ENCODE data around the gene CHN1.

The CHN1 gene

DNA sequence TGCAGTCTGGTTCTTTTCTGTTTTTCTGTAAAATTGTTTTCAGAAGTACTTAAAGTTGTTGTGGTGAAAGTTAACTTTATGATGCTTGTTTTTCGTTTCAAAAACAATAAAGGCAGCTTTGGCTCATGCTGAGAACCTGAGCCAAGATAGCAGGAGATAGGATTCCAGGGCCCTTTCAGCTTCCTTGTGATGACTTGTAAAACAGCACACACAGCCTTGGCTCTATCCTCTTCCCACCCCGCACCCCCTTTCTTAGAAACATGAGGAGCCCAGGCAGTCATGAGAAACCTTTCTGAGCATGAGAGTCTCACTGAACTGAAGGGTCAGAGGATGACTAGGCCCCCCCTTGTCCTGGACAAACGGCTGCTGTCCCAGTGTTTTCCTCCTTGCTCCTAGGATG lies 228.5 kb downstream of the CHN1 start:
- H3K27me3 Mint-ChIP-seq, result peaks cover 13% of the 10 kb centered on the region
- DNase-seq (ENCODE audit: low spot score in 2 of 2) (no peak), ATAC-seq (ENCODE audit: low read depth) (no peak)
- H3K9me3 Mint-ChIP-seq, result no peaks in the 10 kb centered on the region
- no peak overlapping the region for H3K27ac Mint-ChIP-seq
- no peak overlapping the region for H3K4me3 Mint-ChIP-seq
- no peaks in the 10 kb centered on the region for H3K36me3 Mint-ChIP-seq
- peaks cover 11% of the 10 kb centered on the region for H3K4me1 Mint-ChIP-seq

DNA sequence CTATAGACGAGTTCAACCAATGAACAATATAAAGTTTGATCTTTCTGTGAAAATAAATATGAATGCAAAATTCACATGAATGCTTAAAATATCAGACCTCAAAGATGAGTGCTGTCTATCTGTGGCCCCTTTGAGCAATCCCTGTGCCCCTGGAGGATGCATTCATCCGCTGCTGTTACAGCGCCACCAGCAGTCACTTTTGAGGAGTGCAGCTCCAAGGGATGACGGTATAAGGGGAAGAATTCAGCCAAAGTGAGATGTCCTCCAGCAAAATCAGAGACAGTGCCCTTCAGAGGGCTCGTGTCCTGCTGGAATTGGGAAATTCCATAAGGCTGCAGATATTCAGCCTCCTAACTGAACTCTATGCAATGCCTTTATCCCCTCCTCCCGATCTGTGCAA lies 229.0 kb downstream of the CHN1 start:
- Mint-ChIP-seq H3K4me3 (no peak overlapping the region), H3K9me3 (no peaks in the 10 kb centered on the region), H3K27ac (no peak overlapping the region), H3K36me3 (no peaks in the 10 kb centered on the region), H3K4me1 (peaks cover 11% of the 10 kb centered on the region), H3K27me3 (peaks cover 9% of the 10 kb centered on the region)
- ATAC-seq (ENCODE audit: low read depth) (no peak), DNase-seq (ENCODE audit: low spot score in 2 of 2) (no peak)

DNA sequence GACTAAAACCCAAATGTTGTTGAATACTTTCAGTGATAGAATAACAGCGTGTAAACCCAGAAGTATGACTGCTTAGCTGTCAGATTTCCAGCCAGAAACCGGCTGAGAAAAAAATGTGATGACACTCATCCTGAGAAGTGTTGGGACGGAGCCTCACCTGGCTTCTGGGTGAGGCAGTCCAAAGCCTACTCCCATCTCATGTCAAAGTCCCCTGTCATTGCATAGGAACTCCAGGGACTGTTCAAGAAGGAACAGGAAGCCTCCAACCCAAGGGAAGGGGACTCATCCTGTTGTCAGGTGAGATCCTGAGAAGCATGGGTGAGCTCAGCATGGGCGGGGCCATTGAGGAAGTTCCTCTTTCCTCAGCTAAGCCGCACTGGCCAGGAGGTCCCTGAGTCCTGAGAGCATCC lies 229.6 kb downstream of the CHN1 start:
- ATAC-seq (ENCODE audit: low read depth), result peak; percentile 57
- Mint-ChIP-seq H3K36me3 (no peaks in the 10 kb centered on the region), H3K4me3 (no peak overlapping the region), H3K9me3 (no peaks in the 10 kb centered on the region), H3K4me1 (peaks cover 11% of the 10 kb centered on the region), H3K27me3 (peaks cover 9% of the 10 kb centered on the region), H3K27ac (no peak overlapping the region)
- DNase-seq (ENCODE audit: low spot score in 2 of 2), result peak in 1 of 2 donors; percentile 11

DNA sequence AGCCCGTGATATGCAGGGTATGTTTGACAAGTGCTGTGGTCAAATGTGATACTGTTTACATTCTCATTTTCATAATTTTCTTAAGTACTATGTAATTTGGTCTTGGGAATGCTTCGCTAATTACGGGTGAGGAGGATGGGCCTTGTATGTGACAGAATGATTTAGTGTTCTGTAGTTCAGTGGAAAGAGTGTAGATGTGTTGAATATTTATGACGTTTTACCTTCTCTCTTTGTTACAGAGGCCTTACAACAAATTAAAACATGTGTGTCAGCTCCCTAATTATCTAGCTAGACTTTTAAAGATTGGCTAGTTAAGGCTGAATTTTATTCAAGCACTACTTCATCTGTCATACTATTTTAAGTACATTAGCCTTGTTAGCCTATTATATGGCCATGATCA lies 230.3 kb downstream of the CHN1 start:
- H3K9me3 Mint-ChIP-seq, result no peaks in the 10 kb centered on the region
- H3K4me1 Mint-ChIP-seq, result peaks cover 11% of the 10 kb centered on the region
- H3K36me3 Mint-ChIP-seq, result no peaks in the 10 kb centered on the region
- DNase-seq (ENCODE audit: low spot score in 2 of 2), result no peak
- ATAC-seq (ENCODE audit: low read depth), result no peak
- H3K27ac Mint-ChIP-seq, result peak overlapping the region; percentile 28
- peaks cover 9% of the 10 kb centered on the region for H3K27me3 Mint-ChIP-seq
- no peak overlapping the region for H3K4me3 Mint-ChIP-seq

DNA sequence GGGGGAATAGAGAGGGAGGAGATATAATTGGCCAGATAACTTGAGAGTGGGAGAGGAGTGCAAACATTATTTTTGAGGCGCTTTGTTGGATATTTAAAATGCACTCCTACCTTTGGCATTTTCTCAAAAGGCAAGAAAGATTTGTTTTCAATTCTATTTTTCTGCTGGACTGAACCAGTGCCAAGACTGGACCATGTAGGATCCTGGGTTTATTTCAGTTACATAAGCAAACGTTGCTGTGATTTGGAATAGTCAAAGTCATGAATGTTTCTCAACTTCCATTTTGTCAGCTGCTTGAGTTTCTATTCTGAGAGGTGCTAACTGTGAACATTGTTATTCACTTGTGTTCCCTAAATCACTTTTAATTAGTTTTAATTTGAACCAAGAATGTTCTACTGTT lies 232.0 kb downstream of the CHN1 start:
- H3K27ac Mint-ChIP-seq, result no peak overlapping the region
- H3K4me1 Mint-ChIP-seq, result peaks cover 5% of the 10 kb centered on the region
- no peaks in the 10 kb centered on the region for H3K36me3 Mint-ChIP-seq
- H3K4me3 Mint-ChIP-seq, result no peak overlapping the region
- no peak for ATAC-seq (ENCODE audit: low read depth)
- no peak for DNase-seq (ENCODE audit: low spot score in 2 of 2)
- H3K27me3 Mint-ChIP-seq, result peaks cover 13% of the 10 kb centered on the region
- no peaks in the 10 kb centered on the region for H3K9me3 Mint-ChIP-seq

DNA sequence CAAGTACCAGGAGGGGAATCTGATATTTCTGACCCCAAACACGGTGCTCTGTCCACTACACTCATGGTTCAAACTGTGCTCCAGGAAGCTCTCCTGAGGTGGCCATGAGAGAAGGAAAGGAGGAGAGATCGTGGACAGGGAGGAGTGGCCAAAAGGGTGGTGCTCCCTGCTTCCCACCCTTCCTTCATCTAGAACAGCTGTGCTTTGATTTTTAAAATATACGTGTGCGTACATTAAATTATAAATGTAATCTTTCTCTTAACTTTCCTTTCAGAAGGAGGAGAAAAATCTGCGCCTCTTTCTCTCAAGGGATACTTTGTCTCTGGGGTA lies 232.7 kb downstream of the CHN1 start:
- DNase-seq (ENCODE audit: low spot score in 2 of 2) (no peak), ATAC-seq (ENCODE audit: low read depth) (no peak)
- H3K4me3 Mint-ChIP-seq, result no peak overlapping the region
- H3K9me3 Mint-ChIP-seq, result no peaks in the 10 kb centered on the region
- H3K27ac Mint-ChIP-seq, result no peak overlapping the region
- H3K36me3 Mint-ChIP-seq, result no peaks in the 10 kb centered on the region
- H3K27me3 Mint-ChIP-seq, result peaks cover 11% of the 10 kb centered on the region
- peaks cover 5% of the 10 kb centered on the region for H3K4me1 Mint-ChIP-seq

DNA sequence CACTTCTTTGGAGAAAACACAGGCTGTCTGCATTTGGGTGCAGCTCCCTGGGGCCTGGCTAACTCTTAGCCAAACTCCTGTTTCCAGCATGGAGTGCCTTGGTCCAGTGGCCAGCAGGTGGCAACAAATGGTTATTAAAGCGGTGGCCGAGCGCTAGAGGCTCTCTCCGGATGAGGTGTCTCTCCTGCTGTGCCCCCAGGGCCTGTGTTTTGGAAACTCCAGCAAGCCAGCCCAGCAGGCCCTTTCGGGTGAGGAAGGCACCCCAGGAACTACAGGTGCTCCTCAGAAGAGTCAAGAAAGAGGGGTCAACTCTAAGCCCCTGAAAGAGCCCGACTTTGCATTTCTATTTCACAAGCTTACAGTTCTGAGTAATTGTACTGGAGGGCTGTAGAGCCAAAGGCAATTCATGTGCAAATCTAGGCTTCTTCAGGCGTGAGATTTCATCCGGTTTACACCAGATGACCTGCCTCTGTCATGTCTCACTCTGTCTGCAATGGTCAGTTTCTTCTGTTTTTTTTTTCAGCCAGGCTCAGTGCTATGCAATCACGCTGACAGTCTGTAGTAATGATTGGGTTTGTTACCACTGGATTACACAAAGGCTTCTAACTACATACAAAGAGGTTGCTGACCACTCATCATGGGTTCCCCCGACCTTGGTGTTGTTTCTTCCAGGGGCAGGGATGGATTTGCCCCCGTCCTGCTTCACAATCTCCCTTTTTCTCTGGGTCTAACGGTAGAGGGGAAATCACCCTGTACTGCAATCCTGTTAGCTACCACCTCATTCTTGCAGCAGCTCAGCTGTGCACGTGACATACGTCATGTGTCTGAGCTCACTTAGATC lies 233.3 kb downstream of the CHN1 start:
- peaks cover 5% of the 10 kb centered on the region for H3K4me1 Mint-ChIP-seq
- no peaks in the 10 kb centered on the region for H3K9me3 Mint-ChIP-seq
- no peaks in the 10 kb centered on the region for H3K36me3 Mint-ChIP-seq
- H3K27me3 Mint-ChIP-seq, result peaks cover 9% of the 10 kb centered on the region
- no peak overlapping the region for H3K27ac Mint-ChIP-seq
- DNase-seq (ENCODE audit: low spot score in 2 of 2), result no peak
- H3K4me3 Mint-ChIP-seq, result no peak overlapping the region
- peak; percentile 59 for ATAC-seq (ENCODE audit: low read depth)

DNA sequence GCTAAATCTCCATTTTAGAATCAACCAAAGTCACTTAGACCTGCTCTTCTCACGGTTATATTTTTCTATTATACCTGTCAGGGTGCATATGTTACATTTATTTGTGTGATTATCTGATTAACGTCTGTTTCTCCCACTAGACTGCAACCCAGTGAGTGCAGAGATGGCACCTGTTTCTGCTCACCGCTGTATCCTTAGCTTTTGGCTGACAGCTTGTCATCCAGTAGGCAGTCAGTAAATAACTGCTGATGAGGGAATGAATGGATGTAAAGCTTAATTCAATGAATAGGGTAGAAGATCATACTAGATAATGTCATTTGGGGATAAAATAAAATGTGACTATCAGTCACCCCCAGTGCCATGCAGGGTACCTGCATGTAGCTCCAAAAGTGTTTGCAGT lies 234.0 kb downstream of the CHN1 start:
- Mint-ChIP-seq H3K9me3 (no peaks in the 10 kb centered on the region), H3K4me1 (peaks cover 4% of the 10 kb centered on the region), H3K4me3 (no peak overlapping the region), H3K36me3 (no peaks in the 10 kb centered on the region), H3K27me3 (peaks cover 9% of the 10 kb centered on the region), H3K27ac (no peak overlapping the region)
- DNase-seq (ENCODE audit: low spot score in 2 of 2) (no peak), ATAC-seq (ENCODE audit: low read depth) (no peak)

DNA sequence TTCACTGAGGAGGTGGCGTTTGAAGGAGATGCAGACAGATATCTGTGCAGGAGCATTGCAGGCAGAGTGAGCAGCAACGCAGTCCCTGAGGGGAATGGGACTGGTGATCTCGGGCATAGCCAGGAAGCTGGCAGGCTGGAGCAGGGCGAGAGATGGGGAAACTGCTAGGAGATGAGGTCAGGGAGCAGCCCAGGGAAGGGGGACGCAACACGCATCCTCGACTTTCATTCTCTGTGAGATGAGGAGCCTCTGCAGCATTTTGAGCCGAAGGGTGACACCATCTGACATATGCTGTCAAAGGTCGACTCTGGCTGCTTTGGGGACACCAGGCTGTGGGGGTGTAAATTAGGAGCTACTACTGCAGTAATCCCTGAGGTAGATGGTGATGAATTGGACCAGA lies 236.6 kb downstream of the CHN1 start:
- Mint-ChIP-seq H3K27me3 (peaks cover 9% of the 10 kb centered on the region), H3K27ac (no peak overlapping the region)
- no peak for ATAC-seq (ENCODE audit: low read depth)

DNA sequence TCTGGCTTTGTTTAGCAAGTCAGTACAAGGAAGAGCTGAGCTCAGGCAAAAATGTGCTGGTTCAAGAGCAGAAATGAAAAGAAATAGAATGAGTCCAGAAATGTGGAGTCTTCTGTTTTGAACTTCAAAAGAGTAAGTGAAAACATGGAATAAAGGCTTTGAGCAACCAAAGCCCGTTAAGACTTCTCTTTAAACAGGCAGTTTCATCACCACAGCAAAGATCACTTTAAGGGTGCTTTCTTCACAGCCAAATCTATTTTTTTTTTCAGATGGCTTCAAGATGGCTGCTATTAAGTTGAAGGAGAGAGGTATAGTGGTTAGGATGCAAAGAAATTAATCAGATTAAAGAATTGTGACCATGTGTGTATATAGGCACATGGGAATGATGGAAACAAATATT lies 238.9 kb downstream of the CHN1 start:
- ATAC-seq (ENCODE audit: low read depth) (no peak), DNase-seq (ENCODE audit: low spot score in 2 of 2) (no peak)
- peaks cover 14% of the 10 kb centered on the region for H3K27me3 Mint-ChIP-seq
- H3K4me1 Mint-ChIP-seq, result no peaks in the 10 kb centered on the region
- no peaks in the 10 kb centered on the region for H3K36me3 Mint-ChIP-seq
- H3K9me3 Mint-ChIP-seq, result no peaks in the 10 kb centered on the region
- H3K4me3 Mint-ChIP-seq, result no peak overlapping the region
- no peak overlapping the region for H3K27ac Mint-ChIP-seq

More for the DNA sequence above, 236.6 kb downstream of the CHN1 start:
- no peak for DNase-seq (ENCODE audit: low spot score in 2 of 2)
- no peaks in the 10 kb centered on the region for H3K36me3 Mint-ChIP-seq
- no peak overlapping the region for H3K4me3 Mint-ChIP-seq
- no peaks in the 10 kb centered on the region for H3K9me3 Mint-ChIP-seq
- no peaks in the 10 kb centered on the region for H3K4me1 Mint-ChIP-seq

DNA sequence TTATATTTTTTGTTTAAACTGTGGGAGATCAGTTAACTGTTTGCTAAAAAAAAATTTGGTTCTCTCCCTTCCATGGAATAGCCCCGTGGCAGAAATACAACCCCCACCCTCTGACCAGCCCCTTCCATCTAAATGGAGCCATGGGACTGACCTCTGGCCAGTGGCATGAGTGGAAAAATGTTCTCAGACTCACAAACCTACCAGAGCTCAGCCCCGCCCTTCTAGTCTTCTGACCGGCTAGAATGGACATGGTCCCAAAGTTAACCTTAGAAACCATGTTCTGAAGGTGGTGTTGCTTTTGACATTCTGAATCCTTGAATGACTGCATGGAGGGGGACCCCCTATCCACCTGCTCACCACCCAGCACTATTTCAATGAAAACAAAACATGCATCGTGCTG lies 239.6 kb downstream of the CHN1 start:
- H3K4me3 Mint-ChIP-seq, result no peak overlapping the region
- no peak overlapping the region for H3K27ac Mint-ChIP-seq
- H3K36me3 Mint-ChIP-seq, result no peaks in the 10 kb centered on the region
- no peak for DNase-seq (ENCODE audit: low spot score in 2 of 2)
- no peaks in the 10 kb centered on the region for H3K9me3 Mint-ChIP-seq
- H3K4me1 Mint-ChIP-seq, result no peaks in the 10 kb centered on the region
- ATAC-seq (ENCODE audit: low read depth), result no peak
- H3K27me3 Mint-ChIP-seq, result peaks cover 12% of the 10 kb centered on the region

DNA sequence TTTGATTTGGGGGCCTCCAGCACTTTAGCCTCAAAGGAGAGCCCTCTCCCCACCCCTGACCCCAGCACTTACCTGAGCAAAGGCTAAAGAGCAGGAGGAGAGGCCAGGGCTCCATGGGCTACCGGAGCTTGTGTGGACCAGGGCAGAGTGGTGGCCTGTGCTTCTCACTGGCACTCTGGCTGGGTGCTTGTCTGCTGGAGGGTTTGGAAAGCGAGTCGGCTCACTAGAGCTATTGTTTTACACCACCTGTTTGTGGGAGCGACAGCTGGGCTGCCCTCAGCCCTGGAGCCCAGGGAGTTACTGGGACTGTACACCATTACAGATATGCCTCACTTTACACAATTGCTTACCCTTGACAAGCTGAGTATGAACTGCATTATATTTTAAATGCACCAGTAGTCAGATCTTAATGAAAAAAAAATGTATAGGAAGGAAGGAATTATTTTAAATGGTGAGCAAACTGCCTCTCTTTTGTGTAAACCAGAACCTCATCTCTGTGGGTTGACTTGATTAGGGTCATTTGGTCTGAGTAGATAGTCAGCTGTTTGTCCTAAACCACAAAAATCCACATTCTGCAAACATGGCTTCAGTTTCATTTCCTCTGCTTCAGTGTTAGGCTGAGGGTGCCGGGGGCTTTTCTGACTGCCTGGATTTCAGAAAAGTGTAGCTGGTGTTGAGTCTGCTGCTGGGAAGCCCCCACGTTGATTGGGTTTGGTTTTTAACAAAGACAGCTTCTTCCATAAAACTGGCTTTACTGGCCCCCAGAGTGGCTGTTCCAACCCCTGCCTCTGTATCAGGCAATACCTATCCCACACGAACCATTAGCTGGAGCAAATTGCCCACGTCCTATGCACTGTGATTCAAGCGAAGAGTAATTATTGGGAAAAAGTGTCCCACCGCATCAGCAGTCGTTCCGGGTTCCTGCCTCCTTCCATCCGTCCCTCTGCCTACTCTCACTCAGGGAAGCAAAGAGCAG lies 240.6 kb downstream of the CHN1 start, which contains the start of gene CHRNA1:
CHRNA1 (minus strand) TSS at position 193 of the 976 bp plus-strand sequence; CDS start at position 115, 78 bp downstream.
- Mint-ChIP-seq H3K36me3 (no peaks in the 10 kb centered on the region), H3K27me3 (peaks cover 12% of the 10 kb centered on the region), H3K4me1 (no peaks in the 10 kb centered on the region), H3K4me3 (no peak within 1 kb of the TSS), H3K9me3 (no peaks in the 10 kb centered on the region), H3K27ac (no peak within 1 kb of the TSS)
- ATAC-seq (ENCODE audit: low read depth) (peak; percentile 82), DNase-seq (ENCODE audit: low spot score in 2 of 2) (no peak)

DNA sequence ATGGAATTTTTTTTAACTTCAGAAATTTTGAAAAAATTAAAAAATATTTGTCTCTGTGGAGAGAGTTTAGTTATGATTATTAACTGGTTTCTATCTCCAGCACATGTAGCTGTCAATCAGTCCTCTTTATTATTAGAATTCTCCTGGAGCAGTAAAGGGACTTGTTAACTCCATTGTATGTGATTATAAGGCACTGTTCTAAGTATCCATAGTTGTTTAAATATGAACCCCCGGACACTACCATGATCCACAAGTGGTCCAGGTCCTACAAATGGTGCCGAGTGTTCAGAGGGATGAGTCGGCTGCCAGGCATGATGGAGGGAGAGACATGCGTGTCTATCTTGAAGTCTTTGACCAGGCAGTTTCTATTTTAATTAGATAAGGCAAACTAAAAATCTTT lies 241.4 kb downstream of the CHN1 start:
- ATAC-seq (ENCODE audit: low read depth) (no peak), DNase-seq (ENCODE audit: low spot score in 2 of 2) (no peak)
- no peak overlapping the region for H3K27ac Mint-ChIP-seq
- H3K9me3 Mint-ChIP-seq, result no peaks in the 10 kb centered on the region
- peaks cover 10% of the 10 kb centered on the region for H3K27me3 Mint-ChIP-seq
- no peak overlapping the region for H3K4me3 Mint-ChIP-seq
- no peaks in the 10 kb centered on the region for H3K36me3 Mint-ChIP-seq
- no peaks in the 10 kb centered on the region for H3K4me1 Mint-ChIP-seq

DNA sequence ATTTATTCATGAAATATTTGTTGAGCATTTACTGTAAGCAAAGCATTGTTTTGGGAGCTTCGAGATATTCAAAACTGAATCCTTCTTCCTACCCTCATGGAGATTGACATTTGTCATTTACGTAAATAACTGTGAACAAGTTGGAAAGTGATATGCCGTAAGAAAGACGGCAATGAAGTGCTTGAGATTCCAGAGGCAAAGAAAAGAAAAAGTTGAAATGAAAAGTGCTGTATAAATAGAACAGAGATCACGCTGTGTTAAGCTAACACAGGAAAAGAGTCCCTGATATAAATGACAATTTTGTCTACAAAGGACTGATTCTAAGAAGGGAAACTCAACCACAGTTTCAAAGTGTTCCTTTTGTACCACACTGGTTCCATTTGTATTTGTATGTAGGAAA lies 242.7 kb downstream of the CHN1 start:
- H3K4me1 Mint-ChIP-seq, result no peaks in the 10 kb centered on the region
- ATAC-seq (ENCODE audit: low read depth) (no peak), DNase-seq (ENCODE audit: low spot score in 2 of 2) (no peak)
- no peaks in the 10 kb centered on the region for H3K36me3 Mint-ChIP-seq
- H3K4me3 Mint-ChIP-seq, result no peak overlapping the region
- H3K27me3 Mint-ChIP-seq, result peaks cover 6% of the 10 kb centered on the region
- no peaks in the 10 kb centered on the region for H3K9me3 Mint-ChIP-seq
- no peak overlapping the region for H3K27ac Mint-ChIP-seq
